ENCODE data around the gene SEMA7A. TPM values are rescaled to one million over a fixed set of nuclear protein-coding genes. Genes with fewer than 3 reads are reported as not detected.
"Not testable (repeated sequence)": the region's sequence is repeated elsewhere in the genome, so short reads cannot be mapped to it uniquely, and the experiment has no call there.

SEMA7A gene
- total RNA-seq, 1 donor from 2014 or later = 178 TPM

DNA sequence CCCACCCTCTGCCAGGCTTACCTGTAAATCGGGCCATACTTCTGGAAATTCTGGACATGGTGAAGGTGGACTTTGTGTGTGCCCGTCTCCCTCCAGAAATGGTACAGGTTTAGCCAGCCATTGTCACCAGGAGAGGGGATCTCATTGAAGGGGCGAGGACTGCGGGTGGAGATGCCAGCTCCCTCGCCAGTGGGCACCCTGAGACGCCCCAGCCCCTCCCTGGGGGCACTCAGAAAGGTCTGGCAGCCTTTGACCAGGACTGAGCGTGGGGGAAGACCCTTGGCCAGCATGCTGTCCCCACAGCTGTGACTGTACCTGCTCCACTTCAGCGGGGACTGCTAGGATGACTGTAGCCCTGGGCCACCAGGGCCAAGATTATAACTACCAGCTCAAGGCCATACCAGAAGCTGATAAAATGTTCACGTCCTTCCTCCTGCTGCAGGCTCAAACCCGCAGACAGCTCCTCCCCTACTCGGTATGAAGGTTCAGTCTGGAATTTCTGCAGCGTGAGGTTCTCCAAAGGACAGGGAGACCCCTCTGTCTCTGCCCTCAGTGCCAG lies 66.4 kb downstream of the SEMA7A start, which contains the start of gene CYP11A1:
CYP11A1 (minus strand) TSS at position 351 of the 559 bp plus-strand sequence; CDS start at position 290, 61 bp downstream.
- no peak for DNase-seq
- Mint-ChIP-seq H3K4me1 (peaks cover 4% of the 10 kb centered on the region), H3K27me3 (peaks cover 39% of the 10 kb centered on the region), H3K9me3 (no peaks in the 10 kb centered on the region), H3K4me3 (peak within 1 kb of the TSS; percentile 15), H3K27ac (no peak within 1 kb of the TSS), H3K36me3 (ENCODE audit: low read depth) (no peaks in the 10 kb centered on the region)
- intact Hi-C loops (cut with micrococcal nuclease) = no loop called here
- CTCF ChIA-PET = no interaction called here
- TF ChIP-seq, protein P1, sequence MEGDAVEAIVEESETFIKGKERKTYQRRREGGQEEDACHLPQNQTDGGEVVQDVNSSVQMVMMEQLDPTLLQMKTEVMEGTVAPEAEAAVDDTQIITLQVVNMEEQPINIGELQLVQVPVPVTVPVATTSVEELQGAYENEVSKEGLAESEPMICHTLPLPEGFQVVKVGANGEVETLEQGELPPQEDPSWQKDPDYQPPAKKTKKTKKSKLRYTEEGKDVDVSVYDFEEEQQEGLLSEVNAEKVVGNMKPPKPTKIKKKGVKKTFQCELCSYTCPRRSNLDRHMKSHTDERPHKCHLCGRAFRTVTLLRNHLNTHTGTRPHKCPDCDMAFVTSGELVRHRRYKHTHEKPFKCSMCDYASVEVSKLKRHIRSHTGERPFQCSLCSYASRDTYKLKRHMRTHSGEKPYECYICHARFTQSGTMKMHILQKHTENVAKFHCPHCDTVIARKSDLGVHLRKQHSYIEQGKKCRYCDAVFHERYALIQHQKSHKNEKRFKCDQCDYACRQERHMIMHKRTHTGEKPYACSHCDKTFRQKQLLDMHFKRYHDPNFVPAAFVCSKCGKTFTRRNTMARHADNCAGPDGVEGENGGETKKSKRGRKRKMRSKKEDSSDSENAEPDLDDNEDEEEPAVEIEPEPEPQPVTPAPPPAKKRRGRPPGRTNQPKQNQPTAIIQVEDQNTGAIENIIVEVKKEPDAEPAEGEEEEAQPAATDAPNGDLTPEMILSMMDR (IDR thresholded peaks at IDR 0.05) = no peak
- no peak for ATAC-seq (ENCODE audit: low read depth)
- POLR2A ChIA-PET = no interaction called here

GRCh38 chr15:74365598-74366445 lies 67.9 kb downstream of the SEMA7A start:
- CTCF ChIA-PET = interaction anchor here (0.9 kb wide), 1 partner anchor 9 kb away, joined by 3 read pairs; no protein-coding TSS in a partner anchor
- POLR2A ChIA-PET = no interaction called here
- Mint-ChIP-seq H3K4me3 (peak overlapping the region; percentile 67), H3K27me3 (peaks cover 37% of the 10 kb centered on the region), H3K27ac (no peak overlapping the region), H3K36me3 (ENCODE audit: low read depth) (no peaks in the 10 kb centered on the region), H3K9me3 (no peaks in the 10 kb centered on the region), H3K4me1 (peaks cover 4% of the 10 kb centered on the region)
- intact Hi-C loops (cut with micrococcal nuclease) = no loop called here
- DNase-seq (no peak), ATAC-seq (ENCODE audit: low read depth) (peak; percentile 52)
- TF ChIP-seq, protein P1 (IDR thresholded peaks at IDR 0.05) = no peak

- intact Hi-C loops (cut with micrococcal nuclease) = no loop called here
- H3K4me1 Mint-ChIP-seq = peaks cover 4% of the 10 kb centered on the region
- peak overlapping the region; percentile 67 for H3K4me3 Mint-ChIP-seq
- DNase-seq = no peak
- no peak overlapping the region for H3K27ac Mint-ChIP-seq
- peaks cover 34% of the 10 kb centered on the region for H3K27me3 Mint-ChIP-seq
- ATAC-seq (ENCODE audit: low read depth) = no peak
- H3K36me3 Mint-ChIP-seq (ENCODE audit: low read depth) = no peaks in the 10 kb centered on the region
- POLR2A ChIA-PET = no interaction called here
- TF ChIP-seq, protein P1 (IDR thresholded peaks at IDR 0.05) = no peak
- H3K9me3 Mint-ChIP-seq = no peaks in the 10 kb centered on the region
- CTCF ChIA-PET = no interaction called here
These were observed 68.7 kb downstream of the SEMA7A start for GRCh38 chr15:74364936-74365597.

DNA sequence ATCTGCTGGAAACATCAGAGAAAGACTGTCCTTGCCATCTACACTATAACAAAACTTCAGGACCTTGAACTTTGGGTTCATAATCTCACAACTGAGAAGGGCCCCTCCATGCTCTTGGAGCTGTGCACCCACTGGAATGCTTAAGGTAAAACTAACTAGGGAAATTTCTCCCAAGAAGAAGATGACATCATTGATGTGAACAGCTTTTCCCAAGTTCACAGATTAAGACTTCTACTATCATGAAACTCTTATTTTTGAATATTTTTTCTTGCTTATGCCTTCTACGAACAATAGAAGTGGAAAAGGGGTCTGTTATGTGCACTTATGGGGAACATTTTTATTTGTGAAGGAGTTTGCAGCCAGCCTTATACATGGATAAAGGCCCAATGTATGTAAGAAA lies 71.3 kb downstream of the SEMA7A start:
- ATAC-seq (ENCODE audit: low read depth) = no peak
- DNase-seq = no peak
- Mint-ChIP-seq H3K4me1 (peaks cover 4% of the 10 kb centered on the region), H3K27me3 (peaks cover 20% of the 10 kb centered on the region), H3K27ac (no peak overlapping the region), H3K9me3 (no peaks in the 10 kb centered on the region), H3K4me3 (no peak overlapping the region), H3K36me3 (ENCODE audit: low read depth) (no peaks in the 10 kb centered on the region)
- POLR2A ChIA-PET = no interaction called here
- intact Hi-C loops (cut with micrococcal nuclease) = no loop called here
- TF ChIP-seq, protein P1 (IDR thresholded peaks at IDR 0.05) = no peak
- CTCF ChIA-PET = interaction anchor here (1.0 kb wide), 1 partner anchor 9 kb away, joined by 4 read pairs; no protein-coding TSS in a partner anchor

DNA sequence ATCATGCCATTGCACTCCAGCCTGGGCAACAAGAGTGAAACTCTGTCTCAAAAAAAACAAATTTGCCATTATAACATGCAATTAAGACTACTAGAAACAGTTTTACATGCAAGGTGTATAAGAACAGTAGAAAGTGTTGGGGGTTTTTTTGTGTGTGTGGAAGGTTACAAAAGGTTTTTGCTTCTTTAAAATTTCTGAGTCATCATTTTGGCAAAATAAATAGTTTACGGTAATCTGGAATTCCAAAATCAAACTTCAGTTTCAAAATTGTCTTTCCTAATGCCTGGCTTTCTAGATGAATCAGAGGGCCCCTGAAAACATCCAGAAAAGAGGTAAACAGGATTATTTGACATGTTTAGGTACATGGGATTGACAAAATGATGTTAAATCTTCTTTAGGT lies 72.9 kb downstream of the SEMA7A start:
- peaks cover 16% of the 10 kb centered on the region for H3K27me3 Mint-ChIP-seq
- DNase-seq; POLR2A ChIA-PET; intact Hi-C loops (cut with micrococcal nuclease); ATAC-seq (ENCODE audit: low read depth); H3K27ac Mint-ChIP-seq; H3K9me3 Mint-ChIP-seq; CTCF ChIA-PET; H3K4me3 Mint-ChIP-seq; H3K36me3 Mint-ChIP-seq (ENCODE audit: low read depth); H3K4me1 Mint-ChIP-seq: not testable (repeated sequence)

DNA sequence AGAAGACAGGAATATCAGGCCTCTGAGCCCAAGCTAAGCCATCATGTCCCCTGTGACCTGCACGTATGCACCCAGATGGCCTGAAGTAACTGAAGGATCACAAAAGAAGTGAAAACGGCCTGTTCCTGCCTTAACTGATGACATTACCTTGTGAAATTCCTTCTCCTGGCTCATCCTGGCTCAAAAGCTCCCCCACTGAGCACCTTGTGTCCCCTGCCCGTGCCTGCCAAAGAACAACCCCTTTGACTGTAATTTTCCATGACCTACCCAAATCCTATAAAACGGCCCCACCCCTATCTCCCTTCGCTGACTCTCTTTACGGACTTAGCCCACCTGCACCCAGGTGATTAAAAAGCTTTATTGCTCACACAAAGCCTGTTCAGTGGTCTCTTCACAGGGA lies 74.4 kb downstream of the SEMA7A start:
- POLR2A ChIA-PET; DNase-seq; H3K4me3 Mint-ChIP-seq; H3K4me1 Mint-ChIP-seq; H3K27ac Mint-ChIP-seq; ATAC-seq (ENCODE audit: low read depth); intact Hi-C loops (cut with micrococcal nuclease); H3K9me3 Mint-ChIP-seq; H3K36me3 Mint-ChIP-seq (ENCODE audit: low read depth): not testable (repeated sequence)
- peaks cover 18% of the 10 kb centered on the region for H3K27me3 Mint-ChIP-seq
- CTCF ChIA-PET = interaction anchor here (0.5 kb wide), 1 partner anchor 90 kb away, joined by 3 read pairs; no protein-coding TSS in a partner anchor

Measured in activated B cell treated with CpG ODN at 0.5 μM for 24 hours (primary cell).